ENCODE results near the gene PTGER1. TPM values are rescaled to one million over a fixed set of nuclear protein-coding genes. Genes with fewer than 3 reads are reported as not detected.

Gene PTGER1
- total and polyA plus RNA-seq, 12 donors: 0.16 to 0.17 TPM; not detected in 10

- peaks cover 0 to 78% (median 27%) of the 10 kb centered on the region in 9 donors for H3K36me3 ChIP-seq
- ATAC-seq: no peak
- no peak overlapping the region for H3K27ac ChIP-seq
- intact Hi-C loops (cut with DNase I): loop anchor here in 3 of 10 donors (10.0 kb wide), 1 partner anchor 336 kb away; no protein-coding TSS in a partner anchor
- DNase-seq: no peak
- TF ChIP-seq CTCF (IDR thresholded peaks at IDR 0.05): no peak
- no peak overlapping the region for H3K4me3 ChIP-seq
- no peaks in the 10 kb centered on the region for H3K9me3 ChIP-seq
- WGBS, 2 donors: 92 to 94% methylated on average over 5 of the region's 5 CpGs
- H3K27me3 ChIP-seq: peaks cover 0 to 5% (median 2%) of the 10 kb centered on the region in 7 donors
- peaks cover 0 to 22% (median 8%) of the 10 kb centered on the region in 9 donors for H3K4me1 ChIP-seq
Observed at GRCh38 chr19:14480700-14481079, 5.5 kb upstream of the PTGER1 start.

- Histone ChIP-seq H3K36me3 (peaks cover 0 to 75% (median 27%) of the 10 kb centered on the region in 9 donors), H3K4me1 (peaks cover 0 to 28% (median 14%) of the 10 kb centered on the region in 9 donors), H3K27me3 (peaks cover 0 to 10% (median 6%) of the 10 kb centered on the region in 7 donors), H3K4me3 (no peak overlapping the region), H3K9me3 (no peaks in the 10 kb centered on the region), H3K27ac (no peak overlapping the region)
- TF ChIP-seq CTCF (IDR thresholded peaks at IDR 0.05): peak; percentile 51 to 95 (median 71)
- 68 to 72% methylated on average over 43 of the region's 43 CpGs for WGBS, 2 donors
- ATAC-seq: peak in 5 of 8 donors; percentile 20 to 45 (median 21)
- intact Hi-C loops (cut with DNase I): loop anchor here in 4 of 10 donors (10.0 kb wide), 2 partner anchors 335 to 345 kb away; partner anchors contain the start of gene ASF1B (in 1 of the 4)
- DNase-seq: peak in 1 of 2 donors; percentile 56
Observed at GRCh38 chr19:14479975-14480699, 5.0 kb upstream of the PTGER1 start.

- H3K27me3 ChIP-seq: peaks cover 0 to 17% (median 11%) of the 10 kb centered on the region in 7 donors
- no peaks in the 10 kb centered on the region for H3K9me3 ChIP-seq
- peaks cover 0 to 30% (median 16%) of the 10 kb centered on the region in 9 donors for H3K4me1 ChIP-seq
- H3K4me3 ChIP-seq: no peak overlapping the region
- H3K27ac ChIP-seq: no peak overlapping the region
- 90 to 95% methylated on average over 14 of the region's 14 CpGs for WGBS, 2 donors
- intact Hi-C loops (cut with DNase I): loop anchor here in 1 of 10 donors (10.0 kb wide), 1 partner anchor 345 kb away; the partner anchor contains the start of gene ASF1B
- H3K36me3 ChIP-seq: peaks cover 0 to 68% (median 27%) of the 10 kb centered on the region in 9 donors
- TF ChIP-seq CTCF (IDR thresholded peaks at IDR 0.05): no peak
- DNase-seq (no peak), ATAC-seq (no peak)
Observed at GRCh38 chr19:14479309-14479974, 4.3 kb upstream of the PTGER1 start.

GRCh38 chr19:14478113-14478545 lies 3.0 kb upstream of the PTGER1 start:
- no peak for TF ChIP-seq CTCF (IDR thresholded peaks at IDR 0.05)
- peaks cover 3 to 41% (median 20%) of the 10 kb centered on the region in 9 donors for H3K4me1 ChIP-seq
- 79% methylated on average over 24 of the region's 24 CpGs for WGBS, 2 donors
- H3K27ac ChIP-seq: no peak overlapping the region
- ATAC-seq: peak in 1 of 8 donors; percentile 12
- intact Hi-C loops (cut with DNase I): loop anchor here in 1 of 10 donors (10.0 kb wide), 1 partner anchor 343 kb away; the partner anchor contains the start of gene ASF1B
- peaks cover 0 to 55% (median 27%) of the 10 kb centered on the region in 9 donors for H3K36me3 ChIP-seq
- peaks cover 0 to 29% (median 21%) of the 10 kb centered on the region in 7 donors for H3K27me3 ChIP-seq
- H3K4me3 ChIP-seq: no peak overlapping the region
- no peaks in the 10 kb centered on the region for H3K9me3 ChIP-seq
- no peak for DNase-seq

All from heart right ventricle (tissue), 16 donors.